NB4 (cell line): ENCODE data around the gene S1PR1.
"Not testable (repeated sequence)": the region's sequence is repeated elsewhere in the genome, so short reads cannot be mapped to it uniquely, and the experiment has no call there.

Experiments used
- DNase-seq: peaks from one replicate; pipeline ENCODE4 v3.0.0; 2010; ENCODE audit warnings: low read depth
- H3K4me3 ChIP-seq: one replicate; pipeline ENCODE4 v1.5.1; 2011; ENCODE audit warnings: mild to moderate bottlenecking, low read depth, low read length, moderate library complexity
- MAX ChIP-seq: IDR thresholded peaks from 2 replicates; pipeline ENCODE4 v1.6.1; 2011; ENCODE audit warnings: low read depth, low read length
- MYC ChIP-seq: IDR thresholded peaks from 2 replicates; pipeline ENCODE4 v1.6.1; 2011; ENCODE audit warnings: low read depth, low read length
- POLR2A ChIP-seq: IDR thresholded peaks from 2 replicates; pipeline ENCODE4 v1.6.1; 2011; ENCODE audit warnings: mild to moderate bottlenecking; ENCODE audit not compliant: insufficient read length; ENCODE audit errors: extremely low read depth
- TF ChIP-seq, protein P1 (sequence below): IDR thresholded peaks from one replicate; pipeline ENCODE4 v1.5.1; 2012; ENCODE audit warnings: low read depth, low read length

Gene S1PR1

GRCh38 chr1:101228424-101229134, 8.2 kb upstream of the S1PR1 start:
- H3K4me3 ChIP-seq: no peak overlapping the region

GRCh38 chr1:101232182-101232581, 4.6 kb upstream of the S1PR1 start:
- not testable (repeated sequence) for DNase-seq, H3K4me3 ChIP-seq

More at GRCh38 chr1:101228424-101229134, 8.2 kb upstream of the S1PR1 start:
- TF ChIP-seq MAX (no peak), POLR2A (no peak), MYC (no peak)
- TF ChIP-seq, protein P1, sequence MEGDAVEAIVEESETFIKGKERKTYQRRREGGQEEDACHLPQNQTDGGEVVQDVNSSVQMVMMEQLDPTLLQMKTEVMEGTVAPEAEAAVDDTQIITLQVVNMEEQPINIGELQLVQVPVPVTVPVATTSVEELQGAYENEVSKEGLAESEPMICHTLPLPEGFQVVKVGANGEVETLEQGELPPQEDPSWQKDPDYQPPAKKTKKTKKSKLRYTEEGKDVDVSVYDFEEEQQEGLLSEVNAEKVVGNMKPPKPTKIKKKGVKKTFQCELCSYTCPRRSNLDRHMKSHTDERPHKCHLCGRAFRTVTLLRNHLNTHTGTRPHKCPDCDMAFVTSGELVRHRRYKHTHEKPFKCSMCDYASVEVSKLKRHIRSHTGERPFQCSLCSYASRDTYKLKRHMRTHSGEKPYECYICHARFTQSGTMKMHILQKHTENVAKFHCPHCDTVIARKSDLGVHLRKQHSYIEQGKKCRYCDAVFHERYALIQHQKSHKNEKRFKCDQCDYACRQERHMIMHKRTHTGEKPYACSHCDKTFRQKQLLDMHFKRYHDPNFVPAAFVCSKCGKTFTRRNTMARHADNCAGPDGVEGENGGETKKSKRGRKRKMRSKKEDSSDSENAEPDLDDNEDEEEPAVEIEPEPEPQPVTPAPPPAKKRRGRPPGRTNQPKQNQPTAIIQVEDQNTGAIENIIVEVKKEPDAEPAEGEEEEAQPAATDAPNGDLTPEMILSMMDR: no peak
- DNase-seq: no peak

DNA sequence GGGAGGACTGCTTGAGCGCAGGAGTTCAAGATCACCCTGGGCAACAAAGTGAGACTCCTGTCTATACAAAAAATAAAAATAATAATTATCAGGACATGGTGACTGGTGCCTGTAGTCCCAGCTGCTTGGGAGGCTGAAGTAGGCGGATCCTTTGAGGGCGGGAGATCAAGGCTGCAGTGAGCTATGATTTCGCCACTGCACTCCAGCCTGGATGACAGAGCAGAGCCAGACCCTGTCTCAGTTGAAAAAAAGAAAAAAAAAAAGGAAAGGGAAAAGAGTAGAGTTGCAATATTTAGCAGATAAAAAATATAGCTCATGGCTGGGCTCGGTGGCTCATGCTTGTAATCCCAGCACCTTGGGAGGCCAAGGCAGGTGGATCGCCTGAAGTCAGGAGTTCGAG, 3.3 kb upstream of the S1PR1 start:
- H3K4me3 ChIP-seq: no peak overlapping the region
- DNase-seq: no peak
- no peak for TF ChIP-seq MAX
- TF ChIP-seq POLR2A: no peak
- TF ChIP-seq MYC: no peak
- TF ChIP-seq, protein P1: no peak

DNA sequence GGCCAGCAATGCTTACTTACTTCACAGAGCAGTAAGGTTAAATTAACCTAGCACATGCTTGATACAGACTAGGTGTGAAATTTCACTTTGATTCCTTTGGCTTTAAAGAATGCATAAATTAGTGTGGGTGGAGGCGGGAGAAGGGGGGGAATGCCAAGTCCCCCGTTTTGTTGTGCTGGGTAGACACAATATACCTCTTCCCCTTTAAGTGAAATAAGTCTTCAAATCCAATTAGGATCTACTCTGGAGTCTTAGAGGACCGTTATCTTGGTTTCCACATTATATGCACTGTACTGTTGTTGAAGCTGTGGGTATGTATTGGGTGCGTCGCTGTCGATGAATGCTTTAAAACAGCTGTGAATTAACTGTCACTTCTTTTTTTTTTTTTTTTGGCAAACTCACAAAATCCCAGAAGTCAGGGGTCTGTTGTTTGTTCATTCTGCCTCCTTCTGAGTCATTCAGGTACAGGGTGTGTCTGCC, 1.6 kb upstream of the S1PR1 start:
- H3K4me3 ChIP-seq: no peak overlapping the region
- DNase-seq: no peak
- TF ChIP-seq, protein P1: no peak
- no peak for TF ChIP-seq POLR2A
- TF ChIP-seq MYC: no peak

- peak; percentile 39 for DNase-seq
- TF ChIP-seq POLR2A (no peak), MYC (no peak), MAX (no peak)
- TF ChIP-seq, protein P1: no peak
- no peak overlapping the region for H3K4me3 ChIP-seq
Observed at GRCh38 chr1:101235696-101236515, 913 bp upstream of the S1PR1 start.

DNA sequence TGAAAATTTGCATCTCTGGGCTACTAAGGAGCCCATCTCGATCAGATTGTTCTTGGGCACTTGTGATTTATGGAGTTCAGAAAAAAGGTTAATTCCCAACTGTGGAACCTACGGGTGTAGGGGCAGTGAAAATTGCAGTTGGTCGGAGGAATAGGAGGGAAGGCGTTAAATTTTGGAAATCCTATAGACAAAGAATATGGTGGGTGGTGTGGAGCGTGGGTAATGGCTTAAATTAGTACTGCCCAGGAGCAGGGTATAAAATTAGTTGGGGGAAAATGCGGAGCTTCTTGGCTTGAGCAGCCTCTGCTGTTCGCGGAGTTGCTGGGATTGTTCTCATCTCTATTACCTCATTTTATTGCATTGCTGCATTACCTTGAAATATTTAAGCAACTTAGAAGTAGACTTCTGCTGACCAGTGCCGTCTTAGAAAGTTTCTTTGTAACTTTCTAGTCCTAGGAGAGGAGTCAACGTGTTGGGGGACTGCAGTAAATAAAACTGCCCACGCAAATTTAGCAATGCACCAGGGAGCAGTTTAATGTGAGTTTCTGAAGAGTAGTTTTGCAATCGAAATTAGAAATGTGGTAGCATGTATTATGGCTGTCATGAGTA, 514 bp downstream of the S1PR1 start:
- peak overlapping the region; percentile 16 for H3K4me3 ChIP-seq
- TF ChIP-seq, protein P1: no peak
- 0 out of 2 replicates have a peak, but pooled peaks have one; percentile 26 for TF ChIP-seq MYC
- DNase-seq: peak; percentile 71
